GM12878 (cell line): ENCODE data around the gene CRYGN.

Source experiments
- BRCA1 ChIP-seq: IDR thresholded peaks from 2 replicates; pipeline ENCODE4 v1.6.1; 2011; ENCODE audit warnings: low read depth, low read length, improper control_type of control experiment
- CTCF ChIP-seq, 3 experiments: IDR thresholded peaks in 2 of 3; conservative IDR thresholded peaks in 1 of 3; 2 replicates each; pipeline ENCODE4 v1.5.1; 2011; ENCODE audit warnings: low read depth in 3 of 3, low read length in 3 of 3, mild to moderate bottlenecking in 3 of 3, control low read depth in 2 of 3, moderate library complexity in 2 of 3, inconsistent platforms in 1 of 3, mixed read lengths in 1 of 3; ENCODE audit not compliant: control insufficient read depth in 2 of 3, insufficient read depth in 1 of 3; ENCODE audit errors: extremely low read depth in 1 of 3
- FOXK2 ChIP-seq: fragments of 450-650 bp; IDR thresholded peaks from 2 replicates; pipeline ENCODE4 v1.6.1; 2017; ENCODE audit warnings: mild to moderate bottlenecking, moderate library complexity
- FOXM1 ChIP-seq: IDR thresholded peaks from 2 replicates; pipeline ENCODE4 v1.6.1; 2012; ENCODE audit warnings: low read depth, mild to moderate bottlenecking, inconsistent platforms, low read length, moderate library complexity
- POLR2AphosphoS5 ChIP-seq: IDR thresholded peaks from 2 replicates; pipeline ENCODE4 v1.6.1; 2011; ENCODE audit warnings: mild to moderate bottlenecking, low read length, inconsistent platforms
- RFX5 ChIP-seq: IDR thresholded peaks from 2 replicates; pipeline ENCODE4 v1.6.1; 2011; ENCODE audit warnings: low read depth, low read length, improper control_type of control experiment
- SMAD1 ChIP-seq: fragments of 450-650 bp; IDR thresholded peaks from 2 replicates; pipeline ENCODE4 v1.6.1; 2018; ENCODE audit warnings: mild to moderate bottlenecking, low read depth; ENCODE audit not compliant: partially characterized antibody
- SMC3 ChIP-seq: IDR thresholded peaks from 2 replicates; pipeline ENCODE4 v1.6.1; 2011; ENCODE audit warnings: low read length, improper control_type of control experiment, borderline replicate concordance
- SUZ12 ChIP-seq: fragments of 200-600 bp; sonication (generic); IDR thresholded peaks from one replicate; pipeline ENCODE4 v1.6.1; 2018; ENCODE audit warnings: antibody characterized with exemption, mild to moderate bottlenecking; ENCODE audit not compliant: unreplicated experiment
- USF1 ChIP-seq: IDR thresholded peaks from 2 replicates; pipeline ENCODE4 v1.6.1; 2011; ENCODE audit warnings: borderline replicate concordance, low read depth, mild to moderate bottlenecking, moderate library complexity, mixed read lengths, low read length; ENCODE audit not compliant: insufficient read depth; ENCODE audit errors: extremely low read length
- YY1 ChIP-seq: IDR thresholded peaks from 2 replicates; pipeline ENCODE4 v1.6.1; 2011; ENCODE audit warnings: low read depth, mild to moderate bottlenecking, low read length
- ZNF207 ChIP-seq: fragments of 450-650 bp; IDR thresholded peaks from 2 replicates; pipeline ENCODE4 v1.6.1; 2014; ENCODE audit warnings: antibody characterized with exemption, mild to moderate bottlenecking, borderline replicate concordance
- TF ChIP-seq, protein P1 (sequence below): fragments of 450-650 bp; formaldehyde crosslinking; IDR thresholded peaks from 2 replicates; pipeline ENCODE4 v1.4.0; 2022; ENCODE audit warnings: mild to moderate bottlenecking, moderate library complexity

GRCh38 chr7:151422212-151422611 lies 17.7 kb downstream of the CRYGN start:
- TF ChIP-seq CTCF (IDR thresholded peaks at IDR 0.05 in 2 of 3, conservative IDR thresholded peaks at IDR 0.05 in 1 of 3; ENCODE audit: control insufficient read depth in 2 of 3, extremely low read depth in 1 of 3, insufficient read depth in 1 of 3, low read depth in 3 of 3, low read length in 3 of 3) (no peak), SMC3 (no peak), BRCA1 (no peak), FOXM1 (no peak), SMAD1 (no peak), POLR2AphosphoS5 (no peak), USF1 (no peak), FOXK2 (no peak), ZNF207 (no peak), YY1 (no peak), SUZ12 (no peak), RFX5 (no peak)
- TF ChIP-seq, protein P1, sequence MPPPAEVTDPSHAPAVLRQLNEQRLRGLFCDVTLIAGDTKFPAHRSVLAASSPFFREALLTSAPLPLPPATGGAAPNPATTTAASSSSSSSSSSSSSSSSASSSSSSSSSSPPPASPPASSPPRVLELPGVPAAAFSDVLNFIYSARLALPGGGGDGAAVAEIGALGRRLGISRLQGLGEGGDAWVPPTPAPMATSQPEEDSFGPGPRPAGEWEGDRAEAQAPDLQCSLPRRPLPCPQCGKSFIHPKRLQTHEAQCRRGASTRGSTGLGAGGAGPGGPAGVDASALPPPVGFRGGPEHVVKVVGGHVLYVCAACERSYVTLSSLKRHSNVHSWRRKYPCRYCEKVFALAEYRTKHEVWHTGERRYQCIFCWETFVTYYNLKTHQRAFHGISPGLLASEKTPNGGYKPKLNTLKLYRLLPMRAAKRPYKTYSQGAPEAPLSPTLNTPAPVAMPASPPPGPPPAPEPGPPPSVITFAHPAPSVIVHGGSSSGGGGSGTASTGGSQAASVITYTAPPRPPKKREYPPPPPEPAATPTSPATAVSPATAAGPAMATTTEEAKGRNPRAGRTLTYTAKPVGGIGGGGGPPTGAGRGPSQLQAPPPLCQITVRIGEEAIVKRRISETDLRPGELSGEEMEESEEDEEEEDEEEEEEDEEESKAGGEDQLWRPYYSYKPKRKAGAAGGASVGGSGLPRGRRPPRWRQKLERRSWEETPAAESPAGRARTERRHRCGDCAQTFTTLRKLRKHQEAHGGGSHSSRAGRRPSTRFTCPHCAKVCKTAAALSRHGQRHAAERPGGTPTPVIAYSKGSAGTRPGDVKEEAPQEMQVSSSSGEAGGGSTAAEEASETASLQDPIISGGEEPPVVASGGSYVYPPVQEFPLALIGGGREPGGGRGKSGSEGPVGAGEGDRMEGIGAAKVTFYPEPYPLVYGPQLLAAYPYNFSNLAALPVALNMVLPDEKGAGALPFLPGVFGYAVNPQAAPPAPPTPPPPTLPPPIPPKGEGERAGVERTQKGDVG (CRISPR knock-in tag), result no peak
